ENCODE results near the gene GDF15. TPM values are rescaled to one million over a fixed set of nuclear protein-coding genes. Genes with fewer than 3 reads are reported as not detected.
"Not testable (repeated sequence)": the region's sequence is repeated elsewhere in the genome, so short reads cannot be mapped to it uniquely, and the experiment has no call there.

The GDF15 gene
- polyA plus RNA-seq (2012; ENCODE audit: insufficient read depth, insufficient read length), result not detected

GRCh38 chr19:18385675-18386542, at the start of gene GDF15:
TSS of gene GDF15 (plus strand) at chr19:18386158. CDS start at chr19:18386190, 32 bp downstream.
- no peak for DNase-seq (ENCODE audit: low read depth, low spot score)
- H3K4me3 ChIP-seq (ENCODE audit: low read length), result no peak within 1 kb of the TSS

DNA sequence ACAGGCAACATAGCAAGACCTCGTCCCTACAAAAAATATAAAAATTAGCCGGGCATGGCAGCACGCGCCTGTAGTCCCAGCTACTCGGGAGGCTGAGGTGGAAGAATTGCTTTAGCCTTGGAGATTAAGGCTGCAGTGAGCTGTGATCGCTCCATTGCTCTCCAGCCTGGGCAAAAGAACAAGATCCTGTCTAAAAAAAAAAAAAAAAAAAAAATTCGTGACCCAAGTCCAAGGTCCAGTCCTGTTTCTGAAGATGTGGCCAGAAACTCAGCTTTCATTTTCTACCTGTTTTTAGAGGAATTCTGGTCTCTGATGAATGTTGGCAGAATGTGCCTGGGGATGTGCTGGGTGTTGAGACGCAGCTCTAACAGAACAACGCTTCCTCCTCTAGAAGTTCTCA, 47.4 kb upstream of the GDF15 start:
- DNase-seq (ENCODE audit: low read depth, low spot score), result no peak

GRCh38 chr19:18339723-18340122, 46.2 kb upstream of the GDF15 start:
- peak overlapping the region; percentile 81 for H3K4me3 ChIP-seq (ENCODE audit: low read length)
- no peak for DNase-seq (ENCODE audit: low read depth, low spot score)

More for the DNA sequence above, 47.4 kb upstream of the GDF15 start:
- no peak overlapping the region for H3K4me3 ChIP-seq (ENCODE audit: low read length)

GRCh38 chr19:18340190-18340989, 45.6 kb upstream of the GDF15 start, which contains the start of gene PGPEP1:
TSS of gene PGPEP1 (plus strand) at chr19:18340598. CDS start at chr19:18340682, 84 bp downstream.
- H3K4me3 ChIP-seq (ENCODE audit: low read length), result peak within 1 kb of the TSS; percentile 81
- DNase-seq (ENCODE audit: low read depth, low spot score), result no peak

DNA sequence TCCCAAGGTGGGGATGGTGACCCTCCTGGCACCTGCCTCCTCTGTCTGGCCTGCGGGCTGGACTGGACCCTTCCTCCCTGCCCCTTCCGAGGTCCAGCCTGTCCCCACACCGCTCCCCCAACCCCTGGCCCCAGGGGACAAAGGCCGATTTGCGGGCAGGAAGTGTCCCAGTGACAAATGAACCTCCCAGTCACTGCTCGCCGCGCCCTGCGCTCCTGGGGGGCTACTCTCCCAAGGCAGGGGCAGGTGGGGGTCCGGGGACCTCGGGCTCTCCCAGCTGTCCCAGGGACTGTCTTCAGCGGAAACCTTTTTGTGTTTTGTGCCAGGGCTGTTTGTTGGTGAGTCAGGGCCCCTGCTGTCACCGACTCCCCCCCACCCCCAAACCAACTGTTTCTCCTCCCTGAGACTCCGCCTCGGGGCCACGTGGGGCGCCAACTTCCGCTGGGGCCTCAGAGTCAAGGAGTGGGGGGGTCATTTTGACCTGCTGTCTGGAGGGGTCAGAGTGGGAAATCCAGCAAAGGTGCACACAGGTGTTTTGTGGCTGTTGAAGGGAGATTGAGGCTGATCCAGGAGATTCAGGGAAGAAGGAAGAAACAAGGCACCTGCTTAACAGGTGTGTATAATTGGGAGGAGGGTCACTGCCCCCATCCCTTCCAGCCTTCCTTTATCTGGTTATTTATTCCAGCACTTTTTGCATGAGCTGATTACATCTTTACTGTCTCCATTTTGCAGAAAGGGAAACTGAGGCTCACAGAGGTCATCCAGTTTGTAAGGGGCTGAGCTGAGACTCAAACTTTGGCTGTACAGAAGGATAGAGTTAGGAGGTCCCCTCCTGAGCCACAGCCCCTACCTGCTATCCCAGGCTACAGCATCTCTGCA, 44.7 kb upstream of the GDF15 start:
- H3K4me3 ChIP-seq (ENCODE audit: low read length), result peak overlapping the region; percentile 81
- peak; percentile 44 for DNase-seq (ENCODE audit: low read depth, low spot score)

DNA sequence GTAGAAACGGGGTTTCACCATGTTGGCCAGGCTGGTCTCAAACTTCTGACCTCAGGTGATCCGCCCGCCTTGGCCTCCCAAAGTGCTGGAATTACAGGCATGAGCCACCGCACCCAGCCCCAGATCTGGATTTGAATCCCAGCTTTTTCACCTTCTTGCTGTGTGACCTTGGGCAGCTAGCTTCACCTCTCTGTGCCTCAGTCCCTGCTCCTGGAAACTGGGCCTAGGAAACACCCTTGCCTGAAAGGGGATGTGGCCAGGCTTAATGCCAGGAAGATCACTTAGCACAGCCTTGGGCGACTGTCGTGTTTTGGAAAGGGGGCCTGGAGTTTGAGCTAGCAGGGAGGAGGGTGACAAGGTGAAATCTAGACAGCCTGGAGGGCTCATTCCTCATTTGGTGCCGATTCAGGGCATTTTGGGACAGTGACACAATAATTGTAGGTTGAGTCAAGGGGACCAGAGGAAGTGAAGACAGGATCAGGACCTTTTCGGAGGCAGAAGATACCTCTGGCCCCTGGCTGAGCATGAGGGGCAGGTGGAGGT, 43.8 kb upstream of the GDF15 start:
- no peak for DNase-seq (ENCODE audit: low read depth, low spot score)
- H3K4me3 ChIP-seq (ENCODE audit: low read length), result no peak overlapping the region

- H3K4me3 ChIP-seq (ENCODE audit: low read length), result no peak overlapping the region
- no peak for DNase-seq (ENCODE audit: low read depth, low spot score)
Observed at GRCh38 chr19:18344582-18344950, 41.4 kb upstream of the GDF15 start.

DNA sequence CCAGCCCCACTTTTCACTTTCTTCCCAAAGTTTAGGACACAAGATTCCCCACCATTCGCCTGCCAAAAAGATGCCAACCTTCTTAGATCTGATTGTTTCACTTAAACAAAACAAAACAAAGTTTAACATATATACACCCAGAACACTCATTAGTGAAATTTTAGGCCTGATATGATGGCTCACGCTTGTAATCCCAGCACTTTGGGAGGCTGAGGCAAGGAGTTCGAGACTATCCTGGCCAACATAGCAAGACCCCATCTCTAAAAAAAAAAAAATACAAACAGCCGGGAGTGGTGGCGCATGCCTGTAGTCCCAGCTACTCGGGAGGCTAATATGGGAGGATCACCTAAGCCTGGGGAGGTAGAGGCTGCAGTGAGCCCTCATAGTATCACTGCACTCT, 40.7 kb upstream of the GDF15 start:
- DNase-seq (ENCODE audit: low read depth, low spot score), result no peak

GRCh38 chr19:18346091-18346490, 39.9 kb upstream of the GDF15 start:
- no peak overlapping the region for H3K4me3 ChIP-seq (ENCODE audit: low read length)

More for the DNA sequence above, 40.7 kb upstream of the GDF15 start:
- no peak overlapping the region for H3K4me3 ChIP-seq (ENCODE audit: low read length)

DNA sequence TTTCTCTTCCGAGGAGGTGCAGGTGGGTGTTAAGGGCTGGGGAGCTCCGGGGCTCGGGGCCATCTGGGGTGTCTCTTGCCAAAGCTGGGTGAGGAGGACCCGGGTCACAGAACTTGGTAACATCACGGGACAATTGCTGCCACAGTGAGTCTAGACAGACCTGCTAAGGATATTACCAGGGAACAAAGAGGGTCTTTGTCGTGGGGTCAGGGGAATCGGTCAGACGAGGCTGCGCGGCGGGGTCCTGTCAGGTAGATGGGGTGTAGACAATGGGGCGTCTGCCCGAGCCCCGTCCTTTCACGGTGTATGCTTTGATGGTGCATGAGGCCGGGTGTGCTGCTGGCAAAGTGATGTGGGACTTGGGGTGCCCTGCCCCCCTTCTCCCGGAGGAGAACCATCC, 37.8 kb upstream of the GDF15 start:
- no peak for DNase-seq (ENCODE audit: low read depth, low spot score)
- H3K4me3 ChIP-seq (ENCODE audit: low read length), result no peak overlapping the region

More at GRCh38 chr19:18346091-18346490, 39.9 kb upstream of the GDF15 start:
- DNase-seq (ENCODE audit: low read depth, low spot score), result no peak

GRCh38 chr19:18348818-18349339, 37.1 kb upstream of the GDF15 start:
- DNase-seq (ENCODE audit: low read depth, low spot score); H3K4me3 ChIP-seq (ENCODE audit: low read length): not testable (repeated sequence)

- no peak for DNase-seq (ENCODE audit: low read depth, low spot score)
- no peak overlapping the region for H3K4me3 ChIP-seq (ENCODE audit: low read length)
Observed at GRCh38 chr19:18349524-18350128, 36.3 kb upstream of the GDF15 start.

- no peak for DNase-seq (ENCODE audit: low read depth, low spot score)
- H3K4me3 ChIP-seq (ENCODE audit: low read length), result no peak overlapping the region
Observed at GRCh38 chr19:18350490-18350889, 35.5 kb upstream of the GDF15 start.

DNA sequence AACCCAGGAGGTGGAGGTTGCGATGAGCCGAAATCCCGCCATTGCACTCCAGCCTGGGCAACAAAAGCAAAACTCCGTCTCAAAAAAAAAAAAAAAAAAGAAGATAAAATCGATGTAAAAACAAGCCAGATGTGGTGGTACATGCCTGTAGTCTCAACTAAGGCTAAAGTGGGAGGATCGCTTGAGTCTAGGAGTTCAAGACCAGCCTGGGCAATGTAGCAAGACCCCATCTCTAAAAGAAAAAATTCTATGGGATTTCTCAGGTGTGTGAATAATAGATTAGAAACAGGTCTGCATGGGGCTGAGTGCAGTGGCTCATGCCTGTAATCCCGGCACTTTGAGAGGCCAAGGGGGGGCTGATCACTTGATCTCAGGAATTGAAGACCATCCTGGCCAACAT, 34.4 kb upstream of the GDF15 start:
- DNase-seq (ENCODE audit: low read depth, low spot score), result no peak
- H3K4me3 ChIP-seq (ENCODE audit: low read length), result no peak overlapping the region

DNA sequence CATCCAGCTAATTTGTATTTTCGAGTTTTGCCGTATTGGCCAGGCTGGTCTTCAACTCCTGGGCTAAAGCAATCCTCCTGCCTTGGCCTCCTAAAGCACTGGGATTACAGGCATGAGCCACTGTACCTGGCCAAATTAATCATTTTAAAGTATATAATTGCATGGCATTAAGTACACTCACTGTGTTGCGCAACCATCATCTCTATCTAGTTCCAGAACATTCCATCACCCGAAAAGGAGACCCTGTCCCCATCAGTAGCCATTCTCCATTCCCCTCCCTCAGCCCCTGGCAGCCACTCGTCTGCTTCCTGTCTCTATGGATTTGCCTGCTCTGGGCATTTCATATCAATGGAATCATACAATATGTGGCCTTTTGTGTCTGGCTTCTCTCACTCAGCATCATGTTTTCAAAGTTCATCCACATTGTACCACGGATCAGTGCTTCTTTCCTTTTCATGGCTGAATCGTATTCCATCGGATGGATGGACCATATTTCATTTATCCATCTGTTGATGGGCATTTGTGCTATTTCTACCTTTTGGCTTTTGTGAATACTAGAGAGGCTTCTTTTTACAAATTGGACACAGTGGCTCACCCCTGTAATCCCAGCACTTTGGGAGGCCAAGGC, 32.5 kb upstream of the GDF15 start:
- H3K4me3 ChIP-seq (ENCODE audit: low read length), result no peak overlapping the region
- DNase-seq (ENCODE audit: low read depth, low spot score), result no peak

- not testable (repeated sequence) for H3K4me3 ChIP-seq (ENCODE audit: low read length)
Observed at GRCh38 chr19:18354743-18355142, 31.2 kb upstream of the GDF15 start.

DNA sequence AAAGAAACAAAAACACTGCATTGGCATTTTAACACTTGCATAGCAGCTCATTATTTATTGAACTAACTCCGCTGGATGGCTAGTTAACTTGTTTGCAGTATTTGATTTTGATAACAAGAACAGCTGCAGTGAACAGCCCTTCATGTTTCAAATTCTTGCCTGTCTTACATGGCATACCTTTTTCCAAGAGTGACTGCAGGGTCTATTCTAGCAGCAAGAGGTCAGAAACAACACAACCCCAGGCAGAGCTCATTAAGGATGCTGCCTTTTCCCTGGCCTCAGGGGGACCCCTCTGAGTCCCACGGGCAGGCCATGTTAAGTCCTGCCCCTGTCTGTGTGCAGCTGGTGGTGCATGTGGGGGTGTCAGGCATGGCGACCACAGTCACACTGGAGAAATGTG, 28.9 kb upstream of the GDF15 start:
- H3K4me3 ChIP-seq (ENCODE audit: low read length), result no peak overlapping the region
- DNase-seq (ENCODE audit: low read depth, low spot score), result no peak

More at GRCh38 chr19:18354743-18355142, 31.2 kb upstream of the GDF15 start:
- not testable (repeated sequence) for DNase-seq (ENCODE audit: low read depth, low spot score)

- no peak overlapping the region for H3K4me3 ChIP-seq (ENCODE audit: low read length)
- DNase-seq (ENCODE audit: low read depth, low spot score), result no peak
Observed at GRCh38 chr19:18361646-18362045, 24.3 kb upstream of the GDF15 start.
